Measurements from ENCODE around the gene KMT2D.

DNA sequence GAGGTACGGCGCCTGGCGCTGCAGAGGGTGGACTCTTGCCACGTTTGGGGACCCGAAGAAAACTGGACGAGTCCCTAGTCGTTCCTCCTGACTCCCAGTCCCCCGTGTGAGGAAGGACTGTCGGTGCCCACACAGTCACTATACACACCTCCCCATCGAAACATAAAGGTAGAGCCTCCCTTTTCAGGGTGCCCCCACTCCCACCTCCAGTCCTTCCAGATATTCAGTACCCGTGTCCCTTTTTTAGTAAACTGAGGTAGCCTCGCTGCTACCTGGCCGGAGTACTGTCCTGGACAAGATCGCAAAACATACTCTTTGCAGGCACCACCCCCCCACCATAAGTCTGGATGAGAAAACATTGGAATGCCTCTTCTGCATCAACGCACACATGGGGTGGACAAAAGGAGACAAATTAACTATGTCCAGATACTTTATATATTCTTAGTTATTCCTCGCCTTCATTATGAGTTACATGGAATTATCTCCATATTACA is 610 bp upstream of the KMT2D start:
- TF ChIP-seq, protein P1, sequence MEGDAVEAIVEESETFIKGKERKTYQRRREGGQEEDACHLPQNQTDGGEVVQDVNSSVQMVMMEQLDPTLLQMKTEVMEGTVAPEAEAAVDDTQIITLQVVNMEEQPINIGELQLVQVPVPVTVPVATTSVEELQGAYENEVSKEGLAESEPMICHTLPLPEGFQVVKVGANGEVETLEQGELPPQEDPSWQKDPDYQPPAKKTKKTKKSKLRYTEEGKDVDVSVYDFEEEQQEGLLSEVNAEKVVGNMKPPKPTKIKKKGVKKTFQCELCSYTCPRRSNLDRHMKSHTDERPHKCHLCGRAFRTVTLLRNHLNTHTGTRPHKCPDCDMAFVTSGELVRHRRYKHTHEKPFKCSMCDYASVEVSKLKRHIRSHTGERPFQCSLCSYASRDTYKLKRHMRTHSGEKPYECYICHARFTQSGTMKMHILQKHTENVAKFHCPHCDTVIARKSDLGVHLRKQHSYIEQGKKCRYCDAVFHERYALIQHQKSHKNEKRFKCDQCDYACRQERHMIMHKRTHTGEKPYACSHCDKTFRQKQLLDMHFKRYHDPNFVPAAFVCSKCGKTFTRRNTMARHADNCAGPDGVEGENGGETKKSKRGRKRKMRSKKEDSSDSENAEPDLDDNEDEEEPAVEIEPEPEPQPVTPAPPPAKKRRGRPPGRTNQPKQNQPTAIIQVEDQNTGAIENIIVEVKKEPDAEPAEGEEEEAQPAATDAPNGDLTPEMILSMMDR (IDR thresholded peaks at IDR 0.05; ENCODE audit: insufficient read depth, low read length): no peak
- no peak for TF ChIP-seq POLR2AphosphoS5 (IDR thresholded peaks at IDR 0.05; ENCODE audit: low read depth)

All from HL-60 (cell line).